H1 (cell line): Measurements from ENCODE around the gene C19orf73. TPM values are rescaled to one million over a fixed set of nuclear protein-coding genes. Genes with fewer than 3 reads are reported as not detected.

ENCODE experiments used
- polyA plus RNA-seq, 7 experiments: library from polyadenylated mRNA; depleted of rRNA in 3 of 7; stranded (reverse) in 5 of 7; unstranded in 2 of 7; fragments of >200 nt in 5 of 7; fragments of 200-250 nt in 2 of 7; gene quantifications; 1 replicate in 5 of 7; 2 replicates in 1 of 7; 4 replicates in 1 of 7; pipeline versions ENCODE4 v1.2.1 to v1.2.3, GENCODE V29; 2011 to 2013; ENCODE audit warnings: missing spikeins in 2 of 7, mixed read lengths in 2 of 7
- total RNA-seq: library from RNA; stranded (reverse); fragmentation: NEBNext Ultra II Directional; extraction: Animal tissue kit (Norgen Biotek cat#: 25700); gene quantifications from 2 replicates; pipeline ENCODE4 v1.2.1, GENCODE V29; 2021
- TF ChIP-seq, protein P1 (sequence below): fragments of 300-600 bp; sonication (generic); IDR thresholded peaks from 2 replicates; pipeline ENCODE4 v1.7.1; 2012; ENCODE audit warnings: low read length, moderate library complexity, mild to moderate bottlenecking, inconsistent platforms; ENCODE audit not compliant: insufficient replicate concordance

C19orf73 gene
- total and polyA plus RNA-seq, 2 of the 8 experiments (the other 6 are each of a cell fraction or from before 2014, with no cell fraction given), result 2.5 to 4.6 TPM

DNA sequence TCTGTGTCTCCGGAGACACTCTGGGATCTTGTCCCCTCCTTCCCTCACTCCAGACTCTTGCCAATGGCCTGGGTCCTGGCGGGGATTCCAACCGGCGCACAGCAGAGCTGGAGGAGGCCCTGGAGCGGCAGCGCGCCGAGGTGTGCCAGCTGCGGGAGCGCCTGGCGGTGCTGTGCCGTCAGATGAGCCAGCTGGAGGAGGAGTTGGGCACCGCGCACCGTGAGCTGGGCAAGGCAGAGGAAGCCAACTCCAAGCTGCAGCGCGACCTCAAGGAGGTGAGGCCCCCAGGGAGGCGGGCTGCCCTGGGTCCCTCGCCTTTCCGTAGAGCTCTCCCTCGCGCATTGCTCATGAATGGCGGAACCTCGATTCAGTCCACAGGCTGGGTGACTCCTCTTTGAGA lies 11.4 kb upstream of the C19orf73 start (continued):
- TF ChIP-seq, protein P1, sequence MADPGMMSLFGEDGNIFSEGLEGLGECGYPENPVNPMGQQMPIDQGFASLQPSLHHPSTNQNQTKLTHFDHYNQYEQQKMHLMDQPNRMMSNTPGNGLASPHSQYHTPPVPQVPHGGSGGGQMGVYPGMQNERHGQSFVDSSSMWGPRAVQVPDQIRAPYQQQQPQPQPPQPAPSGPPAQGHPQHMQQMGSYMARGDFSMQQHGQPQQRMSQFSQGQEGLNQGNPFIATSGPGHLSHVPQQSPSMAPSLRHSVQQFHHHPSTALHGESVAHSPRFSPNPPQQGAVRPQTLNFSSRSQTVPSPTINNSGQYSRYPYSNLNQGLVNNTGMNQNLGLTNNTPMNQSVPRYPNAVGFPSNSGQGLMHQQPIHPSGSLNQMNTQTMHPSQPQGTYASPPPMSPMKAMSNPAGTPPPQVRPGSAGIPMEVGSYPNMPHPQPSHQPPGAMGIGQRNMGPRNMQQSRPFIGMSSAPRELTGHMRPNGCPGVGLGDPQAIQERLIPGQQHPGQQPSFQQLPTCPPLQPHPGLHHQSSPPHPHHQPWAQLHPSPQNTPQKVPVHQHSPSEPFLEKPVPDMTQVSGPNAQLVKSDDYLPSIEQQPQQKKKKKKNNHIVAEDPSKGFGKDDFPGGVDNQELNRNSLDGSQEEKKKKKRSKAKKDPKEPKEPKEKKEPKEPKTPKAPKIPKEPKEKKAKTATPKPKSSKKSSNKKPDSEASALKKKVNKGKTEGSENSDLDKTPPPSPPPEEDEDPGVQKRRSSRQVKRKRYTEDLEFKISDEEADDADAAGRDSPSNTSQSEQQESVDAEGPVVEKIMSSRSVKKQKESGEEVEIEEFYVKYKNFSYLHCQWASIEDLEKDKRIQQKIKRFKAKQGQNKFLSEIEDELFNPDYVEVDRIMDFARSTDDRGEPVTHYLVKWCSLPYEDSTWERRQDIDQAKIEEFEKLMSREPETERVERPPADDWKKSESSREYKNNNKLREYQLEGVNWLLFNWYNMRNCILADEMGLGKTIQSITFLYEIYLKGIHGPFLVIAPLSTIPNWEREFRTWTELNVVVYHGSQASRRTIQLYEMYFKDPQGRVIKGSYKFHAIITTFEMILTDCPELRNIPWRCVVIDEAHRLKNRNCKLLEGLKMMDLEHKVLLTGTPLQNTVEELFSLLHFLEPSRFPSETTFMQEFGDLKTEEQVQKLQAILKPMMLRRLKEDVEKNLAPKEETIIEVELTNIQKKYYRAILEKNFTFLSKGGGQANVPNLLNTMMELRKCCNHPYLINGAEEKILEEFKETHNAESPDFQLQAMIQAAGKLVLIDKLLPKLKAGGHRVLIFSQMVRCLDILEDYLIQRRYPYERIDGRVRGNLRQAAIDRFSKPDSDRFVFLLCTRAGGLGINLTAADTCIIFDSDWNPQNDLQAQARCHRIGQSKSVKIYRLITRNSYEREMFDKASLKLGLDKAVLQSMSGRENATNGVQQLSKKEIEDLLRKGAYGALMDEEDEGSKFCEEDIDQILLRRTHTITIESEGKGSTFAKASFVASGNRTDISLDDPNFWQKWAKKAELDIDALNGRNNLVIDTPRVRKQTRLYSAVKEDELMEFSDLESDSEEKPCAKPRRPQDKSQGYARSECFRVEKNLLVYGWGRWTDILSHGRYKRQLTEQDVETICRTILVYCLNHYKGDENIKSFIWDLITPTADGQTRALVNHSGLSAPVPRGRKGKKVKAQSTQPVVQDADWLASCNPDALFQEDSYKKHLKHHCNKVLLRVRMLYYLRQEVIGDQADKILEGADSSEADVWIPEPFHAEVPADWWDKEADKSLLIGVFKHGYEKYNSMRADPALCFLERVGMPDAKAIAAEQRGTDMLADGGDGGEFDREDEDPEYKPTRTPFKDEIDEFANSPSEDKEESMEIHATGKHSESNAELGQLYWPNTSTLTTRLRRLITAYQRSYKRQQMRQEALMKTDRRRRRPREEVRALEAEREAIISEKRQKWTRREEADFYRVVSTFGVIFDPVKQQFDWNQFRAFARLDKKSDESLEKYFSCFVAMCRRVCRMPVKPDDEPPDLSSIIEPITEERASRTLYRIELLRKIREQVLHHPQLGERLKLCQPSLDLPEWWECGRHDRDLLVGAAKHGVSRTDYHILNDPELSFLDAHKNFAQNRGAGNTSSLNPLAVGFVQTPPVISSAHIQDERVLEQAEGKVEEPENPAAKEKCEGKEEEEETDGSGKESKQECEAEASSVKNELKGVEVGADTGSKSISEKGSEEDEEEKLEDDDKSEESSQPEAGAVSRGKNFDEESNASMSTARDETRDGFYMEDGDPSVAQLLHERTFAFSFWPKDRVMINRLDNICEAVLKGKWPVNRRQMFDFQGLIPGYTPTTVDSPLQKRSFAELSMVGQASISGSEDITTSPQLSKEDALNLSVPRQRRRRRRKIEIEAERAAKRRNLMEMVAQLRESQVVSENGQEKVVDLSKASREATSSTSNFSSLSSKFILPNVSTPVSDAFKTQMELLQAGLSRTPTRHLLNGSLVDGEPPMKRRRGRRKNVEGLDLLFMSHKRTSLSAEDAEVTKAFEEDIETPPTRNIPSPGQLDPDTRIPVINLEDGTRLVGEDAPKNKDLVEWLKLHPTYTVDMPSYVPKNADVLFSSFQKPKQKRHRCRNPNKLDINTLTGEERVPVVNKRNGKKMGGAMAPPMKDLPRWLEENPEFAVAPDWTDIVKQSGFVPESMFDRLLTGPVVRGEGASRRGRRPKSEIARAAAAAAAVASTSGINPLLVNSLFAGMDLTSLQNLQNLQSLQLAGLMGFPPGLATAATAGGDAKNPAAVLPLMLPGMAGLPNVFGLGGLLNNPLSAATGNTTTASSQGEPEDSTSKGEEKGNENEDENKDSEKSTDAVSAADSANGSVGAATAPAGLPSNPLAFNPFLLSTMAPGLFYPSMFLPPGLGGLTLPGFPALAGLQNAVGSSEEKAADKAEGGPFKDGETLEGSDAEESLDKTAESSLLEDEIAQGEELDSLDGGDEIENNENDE, result no peak
